Neural progenitor cell (in vitro differentiated cells): Measurements from ENCODE around the gene RBM17.

ENCODE experiments used
- CTCF ChIP-seq: fragments of 200-600 bp; sonication (generic); IDR thresholded peaks from 2 replicates; pipeline ENCODE4 v1.5.1; 2017; ENCODE audit warnings: antibody characterized with exemption, mild to moderate bottlenecking
- EZH2 ChIP-seq: fragments of 200-600 bp; sonication (generic); IDR thresholded peaks from 2 replicates; pipeline ENCODE4 v1.6.1; 2017; ENCODE audit warnings: antibody characterized with exemption, mild to moderate bottlenecking, moderate library complexity

DNA sequence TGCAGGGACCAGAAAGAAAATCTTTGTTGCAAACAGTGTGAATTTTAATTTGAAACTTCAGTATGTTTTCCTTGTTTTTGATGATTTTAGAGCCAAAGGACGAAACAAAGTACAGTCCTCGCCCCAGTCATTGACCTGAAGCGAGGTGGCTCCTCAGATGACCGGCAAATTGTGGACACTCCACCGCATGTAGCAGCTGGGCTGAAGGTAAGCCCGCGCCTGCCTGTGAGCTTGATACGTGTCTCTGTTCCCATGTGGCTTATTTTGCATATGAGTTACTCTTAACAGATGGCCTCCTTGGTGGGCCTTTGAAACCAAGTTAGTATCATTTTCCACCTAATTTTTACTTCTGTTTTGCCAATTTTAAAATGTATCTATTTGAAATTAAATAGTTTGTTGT, 12.3 kb downstream of the RBM17 start:
- TF ChIP-seq CTCF (no peak), EZH2 (no peak)
